IMR-90 (cell line): ENCODE data around the gene SLCO2B1. TPM values are rescaled to one million over a fixed set of nuclear protein-coding genes. Genes with fewer than 3 reads are reported as not detected.

ENCODE experiments used
- ATAC-seq: fragments of 200-7000 bp; cut with Tn5 transposase; 2 replicates; pipeline ENCODE4 v1.9.1; 2020; ENCODE audit warnings: low read depth, mild to moderate bottlenecking, moderate library complexity
- BruUV-seq: library from RNA; stranded (reverse); fragments of 400-500 nt; replicated peaks from 2 replicates; lab custom pipeline; 2021; lab: Mats Ljungman, UMichigan
- CTCF ChIA-PET: fragments of 300-600 bp; formaldehyde crosslinking; extraction: SDS; loops from one replicate; lab custom pipeline; 2021; ENCODE audit warnings: antibody characterized with exemption; lab: Yijun Ruan, JAX
- POLR2A ChIA-PET: fragments of 300-600 bp; sonication (Branson Sonifier 250); formaldehyde crosslinking; loops from one replicate; lab custom pipeline; 2022; ENCODE audit warnings: antibody characterized with exemption; ENCODE audit not compliant: unreplicated experiment; lab: Charles Lee
- DNase-seq: peaks from one replicate; pipeline ENCODE4 v3.0.0; 2013
- H2AFZ ChIP-seq: replicated peaks from 2 replicates; pipeline ENCODE3; 2013; ENCODE audit warnings: low read length, mild to moderate bottlenecking; ENCODE audit not compliant: poor library complexity
- H2AK5ac ChIP-seq: 2 replicates; pipeline ENCODE4 v1.6.1; 2013; ENCODE audit warnings: low read depth, low read length, inconsistent platforms
- H2AK9ac ChIP-seq: replicated peaks from 2 replicates; pipeline ENCODE3; 2013; ENCODE audit warnings: mild to moderate bottlenecking, low read depth, low read length, moderate library complexity; ENCODE audit not compliant: poor library complexity
- H2BK120ac ChIP-seq: 2 replicates; pipeline ENCODE4 v1.6.1; 2013; ENCODE audit warnings: low read depth, low read length, inconsistent platforms
- H2BK15ac ChIP-seq: 3 replicates; pipeline ENCODE4 v1.6.1; 2013; ENCODE audit warnings: low read depth, low read length, inconsistent platforms
- H2BK20ac ChIP-seq: 2 replicates; pipeline ENCODE4 v1.6.1; 2013; ENCODE audit warnings: low read depth, mild to moderate bottlenecking, inconsistent platforms, low read length, moderate library complexity
- H2BK5ac ChIP-seq: 2 replicates; pipeline ENCODE4 v1.6.1; 2013; ENCODE audit warnings: mild to moderate bottlenecking, low read depth, low read length, inconsistent platforms; ENCODE audit not compliant: poor library complexity, severe bottlenecking
- H3K14ac ChIP-seq: replicated peaks from 2 replicates; pipeline ENCODE4 v1.6.1; 2013; ENCODE audit warnings: low read depth, low read length, inconsistent platforms
- H3K18ac ChIP-seq: 2 replicates; pipeline ENCODE4 v1.6.1; 2013; ENCODE audit warnings: low read depth, low read length, control low read depth
- H3K23ac ChIP-seq: 2 replicates; pipeline ENCODE4 v1.6.1; 2013; ENCODE audit warnings: low read depth, low read length, inconsistent platforms
- H3K27ac ChIP-seq: 2 replicates; pipeline ENCODE4 v1.5.1; 2013; ENCODE audit warnings: mild to moderate bottlenecking, control low read depth, low read length; ENCODE audit not compliant: insufficient read depth
- H3K27me3 ChIP-seq: 2 replicates; pipeline ENCODE4 v1.6.1; 2013; ENCODE audit warnings: low read length; ENCODE audit not compliant: control insufficient read depth, insufficient read depth
- H3K36me3 ChIP-seq: 2 replicates; pipeline ENCODE4 v1.6.1; 2013; ENCODE audit warnings: low read length, mixed read lengths; ENCODE audit not compliant: control insufficient read depth, insufficient read depth
- H3K4ac ChIP-seq: 2 replicates; pipeline ENCODE4 v1.6.1; 2013; ENCODE audit warnings: low read depth, low read length, inconsistent platforms
- H3K4me1 ChIP-seq: 2 replicates; pipeline ENCODE4 v1.6.1; 2013; ENCODE audit warnings: low read length, mixed read lengths; ENCODE audit not compliant: control insufficient read depth, insufficient read depth
- H3K4me2 ChIP-seq: 2 replicates; pipeline ENCODE4 v1.6.1; 2013; ENCODE audit warnings: low read depth, mild to moderate bottlenecking, control low read depth, low read length, moderate library complexity
- H3K4me3 ChIP-seq: 2 replicates; pipeline ENCODE4 v1.5.1; 2013; ENCODE audit warnings: low read depth, mild to moderate bottlenecking, control low read depth, low read length, moderate library complexity; ENCODE audit not compliant: insufficient read depth
- H3K56ac ChIP-seq: 2 replicates; pipeline ENCODE4 v1.6.1; 2013; ENCODE audit warnings: low read length, inconsistent platforms; ENCODE audit not compliant: insufficient read depth; ENCODE audit errors: extremely low read depth
- H3K79me1 ChIP-seq, 2 experiments: 2 replicates each; pipeline ENCODE4 v1.6.1; 2013; ENCODE audit warnings: low read length in 2 of 2, inconsistent platforms in 1 of 2, low read depth in 1 of 2
- H3K9ac ChIP-seq: 2 replicates; pipeline ENCODE4 v1.6.1; 2013; ENCODE audit warnings: low read depth, low read length, control low read depth
- H3K9me1 ChIP-seq: 2 replicates; pipeline ENCODE4 v1.6.1; 2013; ENCODE audit warnings: low read length, inconsistent platforms; ENCODE audit not compliant: insufficient read depth
- H3K9me3 ChIP-seq: 2 replicates; pipeline ENCODE4 v1.6.1; 2013; ENCODE audit warnings: low read length; ENCODE audit not compliant: control insufficient read depth, insufficient read depth
- H4K20me1 ChIP-seq: 2 replicates; pipeline ENCODE4 v1.6.1; 2013; ENCODE audit warnings: low read length, inconsistent platforms; ENCODE audit not compliant: insufficient read depth
- H4K5ac ChIP-seq: 2 replicates; pipeline ENCODE4 v1.6.1; 2013; ENCODE audit warnings: mild to moderate bottlenecking, low read depth, low read length, control low read depth
- H4K8ac ChIP-seq, 2 experiments: 2 replicates each; pipeline ENCODE4 v1.6.1; 2013; ENCODE audit warnings: low read depth in 2 of 2, low read length in 2 of 2, control low read depth in 1 of 2, inconsistent platforms in 1 of 2
- H4K91ac ChIP-seq: 2 replicates; pipeline ENCODE4 v1.6.1; 2013; ENCODE audit warnings: low read depth, low read length, inconsistent platforms; ENCODE audit not compliant: insufficient read depth
- BHLHE40 ChIP-seq: fragments of 150-350 bp; IDR thresholded peaks from 2 replicates; pipeline ENCODE4 v1.6.1; 2016; ENCODE audit warnings: mild to moderate bottlenecking, low read depth, low read length
- CEBPB ChIP-seq: IDR thresholded peaks from 2 replicates; pipeline ENCODE4 v1.6.1; 2012; ENCODE audit warnings: low read depth, low read length, improper control_type of control experiment
- CHD1 ChIP-seq: IDR thresholded peaks from 2 replicates; pipeline ENCODE4 v1.6.1; 2012; ENCODE audit warnings: low read depth, low read length, improper control_type of control experiment
- FOS ChIP-seq: fragments of 150-350 bp; IDR thresholded peaks from 2 replicates; pipeline ENCODE4 v1.6.1; 2016; ENCODE audit warnings: low read depth, low read length
- MAFK ChIP-seq: IDR thresholded peaks from 2 replicates; pipeline ENCODE4 v1.6.1; 2012; ENCODE audit warnings: low read depth, low read length, improper control_type of control experiment
- MAZ ChIP-seq: IDR thresholded peaks from 2 replicates; pipeline ENCODE4 v1.6.1; 2012; ENCODE audit warnings: low read depth, mild to moderate bottlenecking, low read length, improper control_type of control experiment, moderate library complexity, borderline replicate concordance
- NFE2L2 ChIP-seq: fragments of 150-350 bp; IDR thresholded peaks from 2 replicates; pipeline ENCODE4 v1.6.1; 2016; ENCODE audit warnings: low read depth, mild to moderate bottlenecking, low read length
- POLR2A ChIP-seq: IDR thresholded peaks from 2 replicates; pipeline ENCODE4 v1.6.1; 2012; ENCODE audit warnings: mild to moderate bottlenecking, low read depth, low read length
- RAD21 ChIP-seq: IDR thresholded peaks from 2 replicates; pipeline ENCODE4 v1.6.1; 2012; ENCODE audit warnings: low read length, improper control_type of control experiment
- RCOR1 ChIP-seq: IDR thresholded peaks from 2 replicates; pipeline ENCODE4 v1.6.1; 2012; ENCODE audit warnings: mild to moderate bottlenecking, low read length, improper control_type of control experiment; ENCODE audit not compliant: insufficient replicate concordance
- RFX5 ChIP-seq: IDR thresholded peaks from 2 replicates; pipeline ENCODE4 v1.8.0; 2012; ENCODE audit warnings: low read depth, mild to moderate bottlenecking, low read length, moderate library complexity
- WGBS, 2 experiments: methylation state at CpG; one replicate each; pipeline versions ENCODE4 v1.1.5 to v1.1.7; 2013; ENCODE audit warnings: missing lambda C conversion rate in 2 of 2; ENCODE audit not compliant: insufficient read length in 1 of 2; ENCODE audit errors: extremely low coverage in 2 of 2; 5-methylcytosine and 5-hydroxymethylcytosine counted together
- dilution Hi-C: fragments of 300-500 bp; cut with HindIII; formaldehyde crosslinking; loops from one replicate; pipeline ENCODE4 v1.14.3; 2018; ENCODE audit warnings: low sequenced_read_pairs; ENCODE audit not compliant: unreplicated experiment
- in situ Hi-C: fragments of 300-500 bp; cut with MboI; formaldehyde crosslinking; loops from 3 replicates; pipeline ENCODE4 v1.14.3; 2019; ENCODE audit warnings: low sequenced_read_pairs, inconsistent platforms, mixed read lengths
- intact Hi-C: fragments of 100-400 bp; cut with micrococcal nuclease; formaldehyde crosslinking; loops from 2 replicates; pipeline ENCODE4 v1.10.0; 2022
- polyA plus RNA-seq, 3 experiments: library from polyadenylated mRNA; depleted of rRNA; stranded (reverse); fragments of >200 nt; gene quantifications; 2 replicates each; pipeline ENCODE4 v1.2.3, GENCODE V29; 2012; ENCODE audit warnings: low replicate concordance in 1 of 3
- total RNA-seq: library from RNA; depleted of rRNA; stranded (reverse); fragments of >200 nt; gene quantifications from 2 replicates; pipeline ENCODE4 v1.2.3, GENCODE V29; 2012
- TF ChIP-seq, protein P1 (sequence below): fragments of 150-350 bp; IDR thresholded peaks from 2 replicates; pipeline ENCODE4 v1.6.1; 2017; ENCODE audit warnings: mild to moderate bottlenecking, antibody characterized with exemption, low read length, low read depth
- TF ChIP-seq, protein P2 (sequence below): fragments of 150-350 bp; IDR thresholded peaks from 2 replicates; pipeline ENCODE4 v1.6.1; 2016; ENCODE audit warnings: low read depth, mild to moderate bottlenecking, low read length, moderate library complexity, borderline replicate concordance

Gene SLCO2B1
- total and polyA plus RNA-seq, 2 of the 4 experiments (the other 2 are of a cell fraction), result not detected

DNA sequence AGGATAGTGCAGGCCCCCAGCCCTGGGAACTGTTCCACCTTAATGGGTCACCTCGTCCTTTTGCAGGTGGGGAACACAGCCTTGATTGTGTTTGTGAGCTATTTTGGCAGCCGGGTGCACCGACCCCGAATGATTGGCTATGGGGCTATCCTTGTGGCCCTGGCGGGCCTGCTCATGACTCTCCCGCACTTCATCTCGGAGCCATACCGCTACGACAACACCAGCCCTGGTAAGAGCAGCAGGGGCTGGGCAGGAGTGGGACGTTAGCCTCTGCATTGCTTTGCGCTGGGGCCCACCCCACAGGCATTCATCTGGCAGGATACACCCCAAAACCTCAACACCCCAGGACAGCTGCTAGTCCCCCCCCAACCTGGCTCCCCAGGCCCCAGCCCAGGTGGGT, 14.8 kb downstream of the SLCO2B1 start (continued):
- TF ChIP-seq RAD21 (no peak), POLR2A (no peak), RFX5 (no peak), BHLHE40 (no peak)
- TF ChIP-seq, protein P1, sequence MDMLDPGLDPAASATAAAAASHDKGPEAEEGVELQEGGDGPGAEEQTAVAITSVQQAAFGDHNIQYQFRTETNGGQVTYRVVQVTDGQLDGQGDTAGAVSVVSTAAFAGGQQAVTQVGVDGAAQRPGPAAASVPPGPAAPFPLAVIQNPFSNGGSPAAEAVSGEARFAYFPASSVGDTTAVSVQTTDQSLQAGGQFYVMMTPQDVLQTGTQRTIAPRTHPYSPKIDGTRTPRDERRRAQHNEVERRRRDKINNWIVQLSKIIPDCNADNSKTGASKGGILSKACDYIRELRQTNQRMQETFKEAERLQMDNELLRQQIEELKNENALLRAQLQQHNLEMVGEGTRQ, result no peak

DNA sequence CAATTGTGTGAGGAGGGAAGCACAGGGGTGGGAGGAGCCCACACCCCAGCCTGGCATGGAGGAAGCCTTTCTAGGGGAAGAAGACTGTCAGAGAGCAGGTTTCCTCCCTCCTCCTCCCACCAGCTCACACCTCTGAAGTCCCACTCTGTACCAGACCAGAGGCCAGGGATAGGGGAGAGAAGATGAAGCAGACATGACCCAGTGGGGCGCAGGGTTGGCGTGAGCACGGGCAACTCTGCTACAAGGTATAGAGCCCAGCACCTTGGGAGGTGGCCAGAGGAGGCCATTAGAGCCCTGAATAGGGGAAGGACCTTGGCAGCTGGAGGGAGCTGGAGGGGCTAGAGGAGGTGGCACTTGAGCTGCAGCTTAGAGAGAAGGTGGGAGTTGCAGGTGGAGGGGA, 15.9 kb downstream of the SLCO2B1 start:
- no peak for ATAC-seq
- TF ChIP-seq MAZ (no peak), CHD1 (no peak), MAFK (no peak), BHLHE40 (no peak), RCOR1 (no peak), CEBPB (no peak), POLR2A (no peak), NFE2L2 (no peak), FOS (no peak)
- TF ChIP-seq, protein P2, sequence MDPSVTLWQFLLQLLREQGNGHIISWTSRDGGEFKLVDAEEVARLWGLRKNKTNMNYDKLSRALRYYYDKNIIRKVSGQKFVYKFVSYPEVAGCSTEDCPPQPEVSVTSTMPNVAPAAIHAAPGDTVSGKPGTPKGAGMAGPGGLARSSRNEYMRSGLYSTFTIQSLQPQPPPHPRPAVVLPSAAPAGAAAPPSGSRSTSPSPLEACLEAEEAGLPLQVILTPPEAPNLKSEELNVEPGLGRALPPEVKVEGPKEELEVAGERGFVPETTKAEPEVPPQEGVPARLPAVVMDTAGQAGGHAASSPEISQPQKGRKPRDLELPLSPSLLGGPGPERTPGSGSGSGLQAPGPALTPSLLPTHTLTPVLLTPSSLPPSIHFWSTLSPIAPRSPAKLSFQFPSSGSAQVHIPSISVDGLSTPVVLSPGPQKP, result no peak
- TF ChIP-seq, protein P1, result no peak
- H2BK5ac ChIP-seq, result no peak overlapping the region
- no peak overlapping the region for H3K4ac ChIP-seq
- no peak overlapping the region for H2AK9ac ChIP-seq
- no peaks in the 10 kb centered on the region for H3K9me3 ChIP-seq
- WGBS, 2 experiments, result 78% methylated on average over 3 of the region's 3 CpGs; no CpG with 5 or more reads in 1 of the 2 experiments
- no peak overlapping the region for H4K91ac ChIP-seq
- H3K56ac ChIP-seq, result no peak overlapping the region
- H3K79me1 ChIP-seq, result no peaks in the 10 kb centered on the region
- H3K23ac ChIP-seq, result no peak overlapping the region
- H3K4me1 ChIP-seq, result no peaks in the 10 kb centered on the region
- no peak overlapping the region for H3K4me3 ChIP-seq
- ChIA-PET POLR2A (no interaction called here), CTCF (no interaction called here)
- H3K9me1 ChIP-seq, result no peaks in the 10 kb centered on the region
- H4K8ac ChIP-seq, result no peak overlapping the region
- dilution Hi-C loops, result no loop called here
- H3K27me3 ChIP-seq, result peaks cover 70% of the 10 kb centered on the region
- H2BK20ac ChIP-seq, result no peak overlapping the region
- in situ Hi-C loops, result no loop called here
- no peak overlapping the region for H2AFZ ChIP-seq
- no peak for DNase-seq
- H2AK5ac ChIP-seq, result no peak overlapping the region
- H4K20me1 ChIP-seq, result no peaks in the 10 kb centered on the region
- no peak overlapping the region for H2BK15ac ChIP-seq
- H4K5ac ChIP-seq, result no peak overlapping the region
- intact Hi-C loops, result no loop called here
- no peak overlapping the region for H3K14ac ChIP-seq
- BruUV-seq, result no TSS peak
- no peak overlapping the region for H3K18ac ChIP-seq
- H2BK120ac ChIP-seq, result no peak overlapping the region
- H3K36me3 ChIP-seq, result no peaks in the 10 kb centered on the region
- H3K9ac ChIP-seq, result no peak overlapping the region
- no peak overlapping the region for H3K27ac ChIP-seq
- H3K4me2 ChIP-seq, result no peak overlapping the region
